Measurements from ENCODE around the gene PPP3R1.

PPP3R1 gene

GRCh38 chr2:68294187-68294586 is 41.9 kb upstream of the PPP3R1 start:
- no peak for ATAC-seq
- no peak for TF ChIP-seq BACH2 (CRISPR knock-in tag; IDR thresholded peaks at IDR 0.05; ENCODE audit: borderline replicate concordance)
- no peak for TF ChIP-seq OSR1 (CRISPR knock-in tag; IDR thresholded peaks at IDR 0.05)
- TF ChIP-seq ZNF8 (CRISPR knock-in tag; IDR thresholded peaks at IDR 0.05) = no peak
- no peak for TF ChIP-seq PATZ1 (CRISPR knock-in tag; IDR thresholded peaks at IDR 0.05; ENCODE audit: borderline replicate concordance)
- TF ChIP-seq GLIS3 (CRISPR knock-in tag; IDR thresholded peaks at IDR 0.05) = no peak
- no peak for TF ChIP-seq SNAI2 (CRISPR knock-in tag; IDR thresholded peaks at IDR 0.05)
- TF ChIP-seq ZFP3 (CRISPR knock-in tag; IDR thresholded peaks at IDR 0.05) = no peak
- no peak for TF ChIP-seq TSHZ2 (CRISPR knock-in tag; IDR thresholded peaks at IDR 0.05)
- no peak for TF ChIP-seq TCF4 (CRISPR knock-in tag; IDR thresholded peaks at IDR 0.05; ENCODE audit: borderline replicate concordance)
- no peak for TF ChIP-seq POU6F1 (CRISPR knock-in tag; IDR thresholded peaks at IDR 0.05; ENCODE audit: borderline replicate concordance, low read depth)
- TF ChIP-seq ISL1 (CRISPR knock-in tag; IDR thresholded peaks at IDR 0.05) = no peak
- no peak for TF ChIP-seq ESRRG (CRISPR knock-in tag; IDR thresholded peaks at IDR 0.05)

GRCh38 chr2:68293755-68294154 is 41.4 kb upstream of the PPP3R1 start:
- TF ChIP-seq BACH2 (CRISPR knock-in tag; IDR thresholded peaks at IDR 0.05; ENCODE audit: borderline replicate concordance) (no peak), ZNF8 (CRISPR knock-in tag; IDR thresholded peaks at IDR 0.05) (no peak), CREB5 (CRISPR knock-in tag; IDR thresholded peaks at IDR 0.05; ENCODE audit: low read depth) (no peak), ISL1 (CRISPR knock-in tag; IDR thresholded peaks at IDR 0.05) (no peak), SNAI2 (CRISPR knock-in tag; IDR thresholded peaks at IDR 0.05) (no peak), TOX (CRISPR knock-in tag; IDR thresholded peaks at IDR 0.05; ENCODE audit: borderline replicate concordance) (no peak), ZFP3 (CRISPR knock-in tag; IDR thresholded peaks at IDR 0.05) (no peak), OSR1 (CRISPR knock-in tag; IDR thresholded peaks at IDR 0.05) (no peak), PPARA (CRISPR knock-in tag; IDR thresholded peaks at IDR 0.05; ENCODE audit: borderline replicate concordance) (no peak), GLIS3 (CRISPR knock-in tag; IDR thresholded peaks at IDR 0.05) (no peak), PATZ1 (CRISPR knock-in tag; IDR thresholded peaks at IDR 0.05; ENCODE audit: borderline replicate concordance) (no peak), ZC3H10 (CRISPR knock-in tag; IDR thresholded peaks at IDR 0.05) (no peak), CSRNP3 (CRISPR knock-in tag; IDR thresholded peaks at IDR 0.05) (no peak), TCF4 (CRISPR knock-in tag; IDR thresholded peaks at IDR 0.05; ENCODE audit: borderline replicate concordance) (no peak), ZFP30 (CRISPR knock-in tag; IDR thresholded peaks at IDR 0.05) (no peak), ARNTL (CRISPR knock-in tag; IDR thresholded peaks at IDR 0.05; ENCODE audit: borderline replicate concordance, low read depth) (no peak), ZNF565 (CRISPR knock-in tag; conservative IDR thresholded peaks at IDR 0.05; ENCODE audit: low read depth) (no peak)
- ATAC-seq = no peak

Data from SK-N-SH treated with all-trans-retinoic acid at 6 μM for 48 hours (cell line).